Smooth muscle cell (in vitro differentiated cells): ENCODE results near the gene PSMD3. TPM values are rescaled to one million over a fixed set of nuclear protein-coding genes. Genes with fewer than 3 reads are reported as not detected.

Experiments
- DNase-seq: peaks from one replicate; lab custom pipeline; 2025; ENCODE audit not compliant: unreplicated experiment; lab: John Stamatoyannopoulos, UW
- H2AFZ ChIP-seq: fragments of 200-600 bp; sonication (generic); 2 replicates; pipeline ENCODE4 v1.6.0; 2016; ENCODE audit warnings: antibody characterized with exemption, low read depth, mild to moderate bottlenecking
- H3F3A ChIP-seq: fragments of 200-600 bp; sonication (generic); 2 replicates; pipeline ENCODE4 v1.6.0; 2017; ENCODE audit warnings: antibody characterized with exemption, low read depth
- H3K27ac ChIP-seq: fragments of 200-600 bp; sonication (generic); 2 replicates; pipeline ENCODE4 v1.5.1; 2016; ENCODE audit warnings: low read depth, mild to moderate bottlenecking
- H3K27me3 ChIP-seq: fragments of 200-600 bp; sonication (generic); 2 replicates; pipeline ENCODE4 v1.6.1; 2016; ENCODE audit warnings: low read depth, mild to moderate bottlenecking
- H3K36me3 ChIP-seq: fragments of 200-600 bp; sonication (generic); 2 replicates; pipeline ENCODE4 v1.5.1; 2016; ENCODE audit warnings: low read depth
- H3K4me1 ChIP-seq: fragments of 200-600 bp; sonication (generic); 2 replicates; pipeline ENCODE4 v1.5.1; 2016; ENCODE audit warnings: low read depth
- H3K4me2 ChIP-seq: fragments of 200-600 bp; sonication (generic); 2 replicates; pipeline ENCODE4 v1.6.0; 2016; ENCODE audit warnings: mild to moderate bottlenecking
- H3K4me3 ChIP-seq: fragments of 200-600 bp; sonication (generic); 2 replicates; pipeline ENCODE4 v1.5.1; 2016; ENCODE audit warnings: mild to moderate bottlenecking
- H3K79me2 ChIP-seq: fragments of 200-600 bp; sonication (generic); 2 replicates; pipeline ENCODE4 v1.6.0; 2016; ENCODE audit warnings: low read depth, mild to moderate bottlenecking
- H3K9ac ChIP-seq: fragments of 200-600 bp; sonication (generic); 2 replicates; pipeline ENCODE4 v1.6.0; 2016; ENCODE audit warnings: low read depth
- H3K9me3 ChIP-seq: fragments of 200-600 bp; sonication (generic); replicated peaks from 2 replicates; pipeline ENCODE4 v1.5.1; 2016; ENCODE audit warnings: low read depth
- H4K20me1 ChIP-seq: fragments of 200-600 bp; sonication (generic); 2 replicates; pipeline ENCODE4 v1.6.0; 2016; ENCODE audit warnings: low read depth
- WGBS: methylation state at CpG from one replicate; pipeline ENCODE4 v1.1.7; 2016; ENCODE audit warnings: low lambda C conversion rate; 5-methylcytosine and 5-hydroxymethylcytosine counted together
- polyA plus RNA-seq: library from polyadenylated mRNA; unstranded; fragments of >200 nt; fragmentation: Nextera tagmentation; extraction: Ambion mirVana; gene quantifications from 2 replicates; pipeline ENCODE4 v1.2.1, GENCODE V29; 2016
- total RNA-seq: library from RNA; depleted of rRNA; stranded (reverse); fragments of >200 nt; gene quantifications from 2 replicates; pipeline ENCODE4 v1.2.3, GENCODE V29; 2014
- TF ChIP-seq, protein P1 (sequence below): fragments of 200-600 bp; sonication (generic); IDR thresholded peaks from 2 replicates; pipeline ENCODE4 v1.5.1; 2017; ENCODE audit warnings: borderline replicate concordance, mild to moderate bottlenecking, antibody characterized with exemption; ENCODE audit not compliant: insufficient read depth, poor library complexity, severe bottlenecking

The PSMD3 gene
- total and polyA plus RNA-seq, 2 experiments from 2014 or later: 83.8 to 110 TPM

DNA sequence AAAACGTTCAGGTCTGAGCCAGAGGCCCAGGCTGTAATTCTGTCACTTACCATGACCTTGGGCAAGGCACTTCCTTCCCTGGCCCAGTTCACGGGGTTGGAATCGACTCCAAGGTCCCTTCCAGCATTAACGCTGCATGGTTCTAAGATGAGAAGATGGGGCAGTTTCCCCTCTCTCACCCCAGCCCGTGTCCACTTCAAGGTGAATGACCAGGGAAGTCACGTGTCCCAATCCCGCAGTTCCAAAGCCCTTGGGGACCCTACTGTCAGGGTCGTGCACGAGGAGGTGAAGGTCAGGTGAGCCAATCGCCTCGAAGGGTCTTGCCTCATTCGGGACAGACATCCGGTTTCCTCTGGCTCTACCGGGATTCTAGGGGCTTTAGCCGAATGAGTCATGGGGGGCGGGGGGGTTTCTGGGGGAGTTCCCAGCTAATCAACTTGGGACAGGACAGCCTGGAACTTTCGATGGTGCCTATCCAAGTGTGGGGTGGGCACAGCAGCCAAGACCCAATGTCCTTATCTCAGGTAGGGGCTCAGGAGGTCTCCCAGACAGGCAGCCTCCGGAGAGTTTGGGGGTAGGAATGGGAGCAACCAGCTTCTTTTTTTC, 33.9 kb downstream of the PSMD3 start:
- WGBS: 64% methylated on average over 18 of the region's 18 CpGs
- Histone ChIP-seq H4K20me1 (no peaks in the 10 kb centered on the region), H3K4me1 (peaks cover 10% of the 10 kb centered on the region), H3K9me3 (no peaks in the 10 kb centered on the region), H3K4me2 (no peak overlapping the region), H3F3A (no peaks in the 10 kb centered on the region), H3K27me3 (no peaks in the 10 kb centered on the region), H3K27ac (no peak overlapping the region), H3K9ac (no peak overlapping the region), H2AFZ (no peak overlapping the region), H3K79me2 (no peaks in the 10 kb centered on the region), H3K36me3 (no peaks in the 10 kb centered on the region), H3K4me3 (no peak overlapping the region)
- TF ChIP-seq, protein P1, sequence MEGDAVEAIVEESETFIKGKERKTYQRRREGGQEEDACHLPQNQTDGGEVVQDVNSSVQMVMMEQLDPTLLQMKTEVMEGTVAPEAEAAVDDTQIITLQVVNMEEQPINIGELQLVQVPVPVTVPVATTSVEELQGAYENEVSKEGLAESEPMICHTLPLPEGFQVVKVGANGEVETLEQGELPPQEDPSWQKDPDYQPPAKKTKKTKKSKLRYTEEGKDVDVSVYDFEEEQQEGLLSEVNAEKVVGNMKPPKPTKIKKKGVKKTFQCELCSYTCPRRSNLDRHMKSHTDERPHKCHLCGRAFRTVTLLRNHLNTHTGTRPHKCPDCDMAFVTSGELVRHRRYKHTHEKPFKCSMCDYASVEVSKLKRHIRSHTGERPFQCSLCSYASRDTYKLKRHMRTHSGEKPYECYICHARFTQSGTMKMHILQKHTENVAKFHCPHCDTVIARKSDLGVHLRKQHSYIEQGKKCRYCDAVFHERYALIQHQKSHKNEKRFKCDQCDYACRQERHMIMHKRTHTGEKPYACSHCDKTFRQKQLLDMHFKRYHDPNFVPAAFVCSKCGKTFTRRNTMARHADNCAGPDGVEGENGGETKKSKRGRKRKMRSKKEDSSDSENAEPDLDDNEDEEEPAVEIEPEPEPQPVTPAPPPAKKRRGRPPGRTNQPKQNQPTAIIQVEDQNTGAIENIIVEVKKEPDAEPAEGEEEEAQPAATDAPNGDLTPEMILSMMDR: no peak
- DNase-seq: no peak

DNA sequence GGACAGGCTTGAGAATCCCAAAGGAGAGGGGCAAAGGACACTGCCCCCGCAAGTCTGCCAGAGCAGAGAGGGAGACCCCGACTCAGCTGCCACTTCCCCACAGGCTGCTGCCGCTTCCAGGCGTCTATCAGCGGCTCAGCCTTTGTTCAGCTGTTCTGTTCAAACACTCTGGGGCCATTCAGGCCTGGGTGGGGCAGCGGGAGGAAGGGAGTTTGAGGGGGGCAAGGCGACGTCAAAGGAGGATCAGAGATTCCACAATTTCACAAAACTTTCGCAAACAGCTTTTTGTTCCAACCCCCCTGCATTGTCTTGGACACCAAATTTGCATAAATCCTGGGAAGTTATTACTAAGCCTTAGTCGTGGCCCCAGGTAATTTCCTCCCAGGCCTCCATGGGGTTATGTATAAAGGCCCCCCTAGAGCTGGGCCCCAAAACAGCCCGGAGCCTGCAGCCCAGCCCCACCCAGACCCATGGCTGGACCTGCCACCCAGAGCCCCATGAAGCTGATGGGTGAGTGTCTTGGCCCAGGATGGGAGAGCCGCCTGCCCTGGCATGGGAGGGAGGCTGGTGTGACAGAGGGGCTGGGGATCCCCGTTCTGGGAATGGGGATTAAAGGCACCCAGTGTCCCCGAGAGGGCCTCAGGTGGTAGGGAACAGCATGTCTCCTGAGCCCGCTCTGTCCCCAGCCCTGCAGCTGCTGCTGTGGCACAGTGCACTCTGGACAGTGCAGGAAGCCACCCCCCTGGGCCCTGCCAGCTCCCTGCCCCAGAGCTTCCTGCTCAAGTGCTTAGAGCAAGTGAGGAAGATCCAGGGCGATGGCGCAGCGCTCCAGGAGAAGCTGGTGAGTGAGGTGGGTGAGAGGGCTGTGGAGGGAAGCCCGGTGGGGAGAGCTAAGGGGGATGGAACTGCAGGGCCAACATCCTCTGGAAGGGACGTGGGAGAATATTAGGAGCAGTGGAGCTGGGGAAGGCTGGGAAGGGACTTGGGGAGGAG, 34.7 kb downstream of the PSMD3 start, which contains the start of gene CSF3:
TSS of gene CSF3 (plus strand) at position 436 of the 993 bp plus-strand sequence. CDS start at position 471, 35 bp downstream.
- Histone ChIP-seq H3K27me3 (no peaks in the 10 kb centered on the region), H3K9ac (no peak within 1 kb of the TSS), H4K20me1 (no peaks in the 10 kb centered on the region), H3K79me2 (no peaks in the 10 kb centered on the region), H3K27ac (no peak within 1 kb of the TSS), H3K4me2 (no peak within 1 kb of the TSS), H2AFZ (no peak within 1 kb of the TSS), H3K9me3 (no peaks in the 10 kb centered on the region), H3K36me3 (no peaks in the 10 kb centered on the region), H3K4me1 (peaks cover 10% of the 10 kb centered on the region), H3F3A (no peaks in the 10 kb centered on the region), H3K4me3 (no peak within 1 kb of the TSS)
- no peak for DNase-seq
- 81% methylated on average over 20 of the region's 20 CpGs for WGBS
- TF ChIP-seq, protein P1: no peak

DNA sequence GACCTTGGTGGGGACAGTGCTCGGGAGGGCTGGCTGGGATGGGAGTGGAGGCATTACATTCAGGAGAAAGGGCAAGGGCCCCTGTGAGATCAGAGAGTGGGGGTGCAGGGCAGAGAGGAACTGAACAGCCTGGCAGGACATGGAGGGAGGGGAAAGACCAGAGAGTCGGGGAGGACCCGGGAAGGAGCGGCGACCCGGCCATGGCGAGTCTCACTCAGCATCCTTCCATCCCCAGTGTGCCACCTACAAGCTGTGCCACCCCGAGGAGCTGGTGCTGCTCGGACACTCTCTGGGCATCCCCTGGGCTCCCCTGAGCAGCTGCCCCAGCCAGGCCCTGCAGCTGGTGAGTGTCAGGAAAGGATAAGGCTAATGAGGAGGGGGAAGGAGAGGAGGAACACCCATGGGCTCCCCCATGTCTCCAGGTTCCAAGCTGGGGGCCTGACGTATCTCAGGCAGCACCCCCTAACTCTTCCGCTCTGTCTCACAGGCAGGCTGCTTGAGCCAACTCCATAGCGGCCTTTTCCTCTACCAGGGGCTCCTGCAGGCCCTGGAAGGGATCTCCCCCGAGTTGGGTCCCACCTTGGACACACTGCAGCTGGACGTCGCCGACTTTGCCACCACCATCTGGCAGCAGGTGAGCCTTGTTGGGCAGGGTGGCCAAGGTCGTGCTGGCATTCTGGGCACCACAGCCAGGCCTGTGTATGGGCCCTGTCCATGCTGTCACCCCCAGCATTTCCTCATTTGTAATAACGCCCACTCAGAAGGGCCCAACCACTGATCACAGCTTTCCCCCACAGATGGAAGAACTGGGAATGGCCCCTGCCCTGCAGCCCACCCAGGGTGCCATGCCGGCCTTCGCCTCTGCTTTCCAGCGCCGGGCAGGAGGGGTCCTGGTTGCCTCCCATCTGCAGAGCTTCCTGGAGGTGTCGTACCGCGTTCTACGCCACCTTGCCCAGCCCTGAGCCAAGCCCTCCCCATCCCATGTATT, 35.7 kb downstream of the PSMD3 start:
- Histone ChIP-seq H3K36me3 (no peaks in the 10 kb centered on the region), H3K9me3 (no peaks in the 10 kb centered on the region), H3K27me3 (no peaks in the 10 kb centered on the region), H3K9ac (no peak overlapping the region), H3K79me2 (no peaks in the 10 kb centered on the region), H2AFZ (no peak overlapping the region), H3K4me2 (no peak overlapping the region), H3K4me1 (peaks cover 10% of the 10 kb centered on the region), H3K27ac (no peak overlapping the region), H3K4me3 (no peak overlapping the region), H3F3A (no peaks in the 10 kb centered on the region), H4K20me1 (no peaks in the 10 kb centered on the region)
- 93% methylated on average over 22 of the region's 26 CpGs for WGBS
- no peak for DNase-seq
- TF ChIP-seq, protein P1: no peak
